DND-41 (cell line): ENCODE data around the gene ANKRD6.

ENCODE experiments used
- EZH2 ChIP-seq: IDR thresholded peaks from 3 replicates; pipeline ENCODE4 v1.6.1; 2012; ENCODE audit warnings: borderline replicate concordance, low read depth, mild to moderate bottlenecking, moderate library complexity, low read length, inconsistent platforms; ENCODE audit not compliant: severe bottlenecking
- TF ChIP-seq, protein P1 (sequence below): IDR thresholded peaks from 2 replicates; pipeline ENCODE4 v1.5.1; 2012; ENCODE audit warnings: borderline replicate concordance, low read length, moderate library complexity, mild to moderate bottlenecking; ENCODE audit not compliant: poor library complexity, severe bottlenecking; ENCODE audit errors: extremely low read depth

DNA sequence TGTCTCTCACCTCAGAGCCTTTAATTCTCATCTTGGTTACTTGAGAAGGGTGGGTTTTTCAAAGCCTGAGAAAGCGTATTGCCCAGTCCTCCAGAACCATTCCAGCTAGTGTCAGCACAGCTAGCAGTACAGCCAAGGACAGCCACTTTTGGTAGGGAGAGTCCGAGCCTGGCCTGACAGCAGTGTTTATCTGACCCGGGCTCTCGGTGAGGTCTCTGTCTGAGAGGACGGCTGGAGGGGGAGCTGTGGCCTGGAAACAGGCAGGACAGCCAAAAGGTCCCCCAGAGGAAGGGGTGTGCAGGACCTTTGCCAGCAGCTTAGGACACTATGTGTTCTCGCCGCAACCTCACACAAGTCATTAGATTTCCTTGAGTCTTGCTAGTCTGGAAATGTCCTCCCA lies 166.8 kb downstream of the ANKRD6 start:
- TF ChIP-seq, protein P1, sequence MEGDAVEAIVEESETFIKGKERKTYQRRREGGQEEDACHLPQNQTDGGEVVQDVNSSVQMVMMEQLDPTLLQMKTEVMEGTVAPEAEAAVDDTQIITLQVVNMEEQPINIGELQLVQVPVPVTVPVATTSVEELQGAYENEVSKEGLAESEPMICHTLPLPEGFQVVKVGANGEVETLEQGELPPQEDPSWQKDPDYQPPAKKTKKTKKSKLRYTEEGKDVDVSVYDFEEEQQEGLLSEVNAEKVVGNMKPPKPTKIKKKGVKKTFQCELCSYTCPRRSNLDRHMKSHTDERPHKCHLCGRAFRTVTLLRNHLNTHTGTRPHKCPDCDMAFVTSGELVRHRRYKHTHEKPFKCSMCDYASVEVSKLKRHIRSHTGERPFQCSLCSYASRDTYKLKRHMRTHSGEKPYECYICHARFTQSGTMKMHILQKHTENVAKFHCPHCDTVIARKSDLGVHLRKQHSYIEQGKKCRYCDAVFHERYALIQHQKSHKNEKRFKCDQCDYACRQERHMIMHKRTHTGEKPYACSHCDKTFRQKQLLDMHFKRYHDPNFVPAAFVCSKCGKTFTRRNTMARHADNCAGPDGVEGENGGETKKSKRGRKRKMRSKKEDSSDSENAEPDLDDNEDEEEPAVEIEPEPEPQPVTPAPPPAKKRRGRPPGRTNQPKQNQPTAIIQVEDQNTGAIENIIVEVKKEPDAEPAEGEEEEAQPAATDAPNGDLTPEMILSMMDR = no peak
- TF ChIP-seq EZH2 = no peak
